GM21526 (cell line): ENCODE data around the gene GRIK5.

Source experiments
- ATAC-seq: cut with Tn5 transposase; IDR thresholded peaks from one replicate; pipeline ENCODE4 v1.9.1; 2021; ENCODE audit warnings: moderate library complexity; ENCODE audit not compliant: unreplicated experiment, low FRiP score

The GRIK5 gene

DNA sequence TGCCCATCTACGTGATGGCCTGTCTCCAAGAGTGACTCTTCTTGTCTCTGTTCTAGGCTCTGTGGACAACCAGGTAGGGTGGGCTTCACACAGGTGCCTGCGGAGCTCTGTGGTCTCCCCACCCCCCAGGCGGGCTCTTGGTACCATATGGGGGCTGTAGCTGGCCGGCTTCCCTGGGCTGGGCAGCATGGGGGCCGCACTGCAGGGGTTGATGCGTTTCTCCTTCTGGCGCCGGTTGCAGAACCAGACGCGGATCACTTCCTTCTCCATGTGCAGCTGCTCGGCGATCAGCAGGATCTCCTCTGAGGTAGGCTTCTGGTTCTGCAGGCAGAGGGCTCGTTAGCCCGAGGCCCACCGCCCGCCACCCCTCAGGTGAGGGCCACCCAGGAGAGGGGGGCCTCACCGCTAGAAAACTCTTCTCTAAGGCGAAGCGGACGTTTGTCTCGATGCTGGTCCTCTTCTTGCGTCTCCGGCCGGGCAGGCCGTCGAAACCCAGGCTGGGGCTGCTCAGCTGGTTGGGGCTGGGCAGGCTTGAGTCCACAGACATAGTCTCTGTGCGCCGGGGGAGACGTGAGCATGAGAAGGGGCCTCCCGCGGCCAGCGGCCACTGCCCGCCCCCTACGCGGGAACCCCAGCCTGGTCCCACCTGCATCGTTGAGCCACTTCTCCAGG is 25.3 kb upstream of the GRIK5 start:
- ATAC-seq: no peak

DNA sequence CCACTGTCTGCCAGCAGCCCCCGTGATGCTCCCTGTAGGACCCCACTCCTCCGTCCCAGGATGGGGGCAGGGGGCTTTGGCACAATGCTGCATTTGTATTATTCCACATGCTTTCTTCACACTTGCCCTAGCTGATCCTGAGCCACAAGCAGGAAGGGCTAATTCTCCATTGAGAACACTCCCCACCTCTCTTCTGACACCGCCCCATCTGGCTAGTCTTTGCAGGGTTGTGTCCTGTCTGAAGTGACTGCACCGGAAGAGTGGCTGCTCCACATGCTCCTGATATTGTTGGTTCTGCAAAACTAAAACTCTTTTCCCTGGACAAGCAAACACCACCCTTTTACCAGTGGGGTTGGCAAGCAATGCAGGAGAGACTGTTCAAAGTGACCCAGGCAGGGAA is 23.9 kb upstream of the GRIK5 start:
- no peak for ATAC-seq

DNA sequence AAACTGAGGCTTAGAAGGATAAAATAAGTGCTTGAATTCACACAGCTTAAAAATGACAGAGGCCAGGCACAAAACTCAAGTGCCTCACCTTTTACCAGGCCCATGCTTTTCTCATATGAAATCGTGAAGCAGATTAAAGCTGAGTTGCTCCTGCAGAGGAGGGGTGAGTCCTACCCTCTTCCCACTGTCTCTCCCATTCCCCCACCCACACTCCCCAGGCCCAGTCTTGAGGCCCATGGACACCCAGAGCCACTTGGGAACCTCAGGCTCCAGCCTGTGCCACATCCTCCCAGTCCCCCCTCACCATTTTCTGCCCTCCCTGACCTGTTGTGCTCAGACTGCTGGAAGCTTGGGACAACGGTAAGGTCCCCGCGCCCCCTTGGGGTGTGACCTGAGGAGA is 23.5 kb upstream of the GRIK5 start:
- no peak for ATAC-seq

DNA sequence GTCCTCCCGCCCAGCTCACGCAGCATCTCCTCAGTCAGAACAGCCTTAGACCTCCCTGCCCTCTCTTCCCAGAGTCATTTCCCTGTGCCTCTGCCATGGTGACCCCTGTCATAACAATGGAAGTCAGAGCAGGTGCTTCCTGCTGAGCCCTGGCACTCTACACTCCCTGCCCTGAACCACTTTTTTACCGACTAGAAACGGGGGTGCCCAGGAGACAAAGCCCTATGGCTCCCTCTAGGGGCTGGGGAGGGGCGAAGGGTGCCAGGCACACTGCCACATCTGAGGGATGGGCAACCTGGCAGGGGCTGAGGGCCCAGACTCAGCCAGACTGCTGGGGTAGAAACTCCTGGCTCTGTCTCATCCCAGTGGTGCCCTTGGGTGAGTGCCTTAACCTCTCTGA is 22.3 kb upstream of the GRIK5 start:
- no peak for ATAC-seq

DNA sequence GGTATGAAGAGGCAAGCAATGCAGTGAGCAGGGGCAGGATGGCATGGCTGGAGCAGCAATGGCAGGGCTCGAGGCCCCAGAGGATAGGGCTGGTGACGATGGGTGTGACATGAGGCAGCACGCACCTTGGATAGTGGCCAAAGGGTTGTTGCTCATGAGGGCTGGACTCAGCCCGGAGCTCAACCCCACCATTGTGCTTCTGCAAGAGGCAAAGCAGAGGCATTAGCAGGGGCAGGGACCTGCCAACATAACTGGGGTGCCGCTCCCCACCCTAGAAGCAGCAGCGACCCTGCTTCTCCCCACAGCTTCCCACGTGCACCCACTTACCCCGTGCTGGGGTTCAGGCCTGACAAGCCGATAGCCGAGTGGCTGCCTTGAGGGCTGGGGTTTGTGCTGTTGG is 21.7 kb upstream of the GRIK5 start:
- no peak for ATAC-seq

DNA sequence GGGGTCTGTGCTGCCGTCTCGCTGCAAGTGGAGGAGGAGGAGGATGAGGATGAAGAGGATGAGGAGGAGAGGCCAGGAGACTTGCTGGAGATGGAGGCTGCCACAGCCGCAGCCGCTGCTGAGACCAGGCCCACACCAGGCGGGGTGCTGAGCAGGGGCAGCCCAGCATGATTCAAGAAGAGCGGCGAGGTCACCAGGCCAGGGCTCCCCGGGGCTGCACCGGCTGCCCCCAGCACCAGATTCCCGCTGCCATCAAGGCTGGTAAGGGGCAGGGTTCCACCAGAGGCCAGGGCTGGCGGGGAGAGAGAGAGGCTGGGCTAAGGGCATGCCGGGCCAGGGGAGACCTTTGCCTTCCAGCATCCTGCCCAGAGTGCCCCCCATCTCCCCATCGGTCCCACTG is 21.3 kb upstream of the GRIK5 start:
- no peak for ATAC-seq

DNA sequence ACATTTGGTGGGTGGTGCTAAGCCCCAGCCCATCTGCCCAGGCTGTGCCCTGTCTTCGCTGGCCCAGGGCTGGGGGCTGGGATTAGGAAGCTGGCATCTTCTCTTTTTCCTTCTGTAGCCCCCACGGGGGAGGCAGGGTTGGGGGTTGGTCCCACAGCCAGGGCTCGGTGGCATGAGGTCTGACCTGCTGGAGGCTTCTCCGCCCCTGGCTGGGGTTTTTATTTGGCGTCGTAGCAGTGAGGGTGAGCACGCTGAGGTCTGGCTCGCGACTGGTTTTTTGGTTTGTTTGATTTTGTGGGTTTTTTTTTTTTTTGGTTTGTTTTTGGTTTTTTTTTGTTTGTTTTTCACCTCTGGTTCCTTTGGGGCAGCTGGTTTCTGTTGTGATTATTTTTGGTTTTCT is 20.7 kb upstream of the GRIK5 start:
- ATAC-seq: no peak

DNA sequence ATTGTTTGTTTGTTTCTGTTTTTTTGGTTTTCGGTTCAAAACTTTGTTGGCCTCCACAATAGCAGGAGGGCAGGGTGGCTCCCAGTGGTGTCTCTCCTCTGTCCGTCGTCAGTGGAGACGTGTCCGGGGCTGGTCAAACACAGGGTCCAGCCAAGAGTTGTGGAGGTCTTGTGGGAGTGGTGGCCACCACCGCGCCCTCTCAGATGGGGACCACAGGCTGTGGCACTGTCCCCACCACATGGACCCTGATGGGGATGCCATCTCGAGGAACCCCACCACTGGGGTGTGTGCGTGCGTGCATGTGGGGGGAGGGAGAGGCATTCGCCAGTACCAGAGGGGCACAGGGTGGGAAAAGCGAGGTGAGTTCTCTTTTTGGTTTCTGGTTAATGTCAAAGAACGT is 19.8 kb upstream of the GRIK5 start:
- no peak for ATAC-seq

DNA sequence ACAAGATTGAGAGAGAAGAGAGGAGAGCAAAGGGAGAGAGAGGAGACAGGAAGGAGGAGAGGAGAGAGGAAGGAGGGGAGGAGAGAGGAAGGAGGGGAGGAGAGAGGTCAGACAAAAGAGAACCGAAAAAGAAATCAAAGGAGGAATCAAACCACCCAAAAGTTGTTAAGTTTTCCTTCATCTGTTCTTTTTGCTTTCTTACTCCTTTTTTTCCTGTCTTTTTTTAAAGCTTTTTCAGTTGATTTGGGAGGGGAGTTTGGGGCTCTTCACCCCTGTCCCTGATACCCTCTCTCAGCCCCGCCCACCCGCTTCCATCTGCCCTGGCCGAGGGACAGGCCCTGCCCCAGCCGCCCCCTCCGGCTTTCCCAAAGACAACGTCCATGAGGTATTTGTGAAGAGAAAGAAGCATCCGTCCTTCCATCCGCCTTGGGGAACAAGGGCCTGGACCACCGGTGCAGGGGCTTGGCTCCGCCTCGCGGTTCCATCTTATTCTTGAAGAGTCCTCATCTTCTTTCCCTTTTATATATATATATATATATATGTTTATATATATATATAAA is 19.3 kb upstream of the GRIK5 start:
- no peak for ATAC-seq

DNA sequence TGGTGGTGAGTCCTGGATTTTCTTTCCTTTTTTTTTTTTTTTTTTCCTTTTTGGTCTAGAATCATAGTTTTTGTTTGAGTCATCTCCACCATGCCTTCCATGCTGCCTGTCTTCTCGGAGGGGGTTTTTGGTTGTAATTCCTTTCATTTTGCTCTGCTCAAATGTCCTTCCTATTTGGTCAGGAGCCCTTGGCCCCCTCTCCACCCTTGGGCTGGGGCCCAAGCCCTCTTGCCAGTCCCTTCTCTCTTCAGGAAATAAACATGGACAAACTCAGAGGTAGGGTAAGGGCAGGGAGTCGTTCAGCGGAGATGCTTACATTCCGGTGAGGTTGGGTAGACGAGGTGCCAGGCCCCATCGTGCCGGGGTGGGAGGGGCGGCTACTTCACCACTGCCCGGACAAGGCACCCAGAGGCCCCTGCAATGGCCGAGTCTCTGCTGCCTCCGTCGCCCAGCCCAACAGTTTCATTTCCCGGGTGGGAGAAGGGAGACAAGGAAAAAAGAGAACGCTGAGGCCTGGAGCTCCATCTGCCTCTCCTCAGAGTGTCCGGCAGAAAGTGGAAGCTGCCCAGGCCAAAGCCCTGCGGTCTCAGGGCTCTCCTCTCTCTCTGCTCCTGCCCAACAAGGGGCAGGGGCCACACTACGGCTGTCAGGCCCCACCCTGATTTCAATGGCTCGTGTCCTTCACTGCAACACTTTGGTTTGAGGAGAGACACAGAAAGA is 18.6 kb upstream of the GRIK5 start:
- ATAC-seq: no peak

DNA sequence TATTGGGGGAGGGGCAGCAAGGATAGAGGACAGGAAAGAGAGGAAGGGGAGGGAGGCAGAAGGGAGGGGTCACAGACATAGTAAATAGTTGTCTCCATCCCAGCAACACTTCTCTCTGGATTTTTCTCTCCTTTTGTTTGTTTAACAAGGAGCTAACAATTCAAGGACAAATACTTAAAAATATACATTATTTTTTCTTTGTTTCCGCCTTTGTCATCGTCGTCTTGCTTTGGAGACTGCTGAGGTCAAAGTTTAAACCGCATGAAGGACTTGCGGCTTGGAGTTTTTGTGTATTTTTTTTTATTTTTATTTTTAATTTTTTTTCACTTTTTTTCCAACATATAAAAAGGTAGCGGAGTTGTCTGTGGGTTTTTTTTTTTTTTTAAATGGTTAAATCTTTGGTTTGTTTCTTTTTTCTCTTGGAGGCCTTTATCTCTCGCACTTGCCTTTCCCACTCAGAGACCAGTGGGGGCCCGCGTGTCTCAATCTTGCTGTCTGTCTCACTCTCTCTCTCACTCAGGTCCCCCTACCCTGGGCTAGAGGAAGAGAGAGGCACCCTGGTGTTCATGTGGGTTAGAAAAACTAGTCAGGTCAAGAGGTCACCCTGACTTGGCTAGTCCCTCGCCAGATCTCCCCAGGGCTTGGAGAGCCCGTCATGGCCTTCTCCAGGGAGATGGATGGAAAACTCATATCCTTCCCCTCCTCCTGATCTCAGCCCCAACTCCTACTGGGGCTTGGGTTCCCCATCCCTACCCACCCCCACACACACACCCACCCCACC is 17.0 kb upstream of the GRIK5 start:
- no peak for ATAC-seq

DNA sequence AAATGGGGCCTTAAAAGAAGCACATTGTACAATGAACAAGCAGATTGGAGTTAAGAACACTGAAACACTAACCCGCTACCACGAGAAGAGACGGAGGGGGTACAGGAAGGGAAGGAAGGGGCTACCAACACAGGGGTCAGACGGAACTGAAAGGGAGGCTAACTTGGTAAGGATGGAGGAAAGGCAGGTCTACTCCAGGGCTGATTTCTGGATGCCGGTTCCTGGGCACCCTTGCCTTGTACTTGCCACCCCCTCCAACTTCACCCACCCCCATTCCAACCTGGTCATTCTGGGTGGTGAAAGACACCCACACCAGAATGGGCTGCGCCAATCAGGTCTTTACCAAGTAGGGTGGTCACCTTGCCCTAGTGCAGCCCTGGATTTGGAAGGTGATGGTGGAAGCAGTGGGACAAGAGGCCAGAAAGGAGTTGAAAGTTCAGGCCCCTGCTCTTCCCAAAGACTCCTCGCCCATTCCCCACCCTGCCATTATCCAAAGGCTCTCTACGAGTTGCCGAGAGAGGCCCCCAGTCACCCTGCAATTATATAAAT is 16.3 kb upstream of the GRIK5 start:
- no peak for ATAC-seq

DNA sequence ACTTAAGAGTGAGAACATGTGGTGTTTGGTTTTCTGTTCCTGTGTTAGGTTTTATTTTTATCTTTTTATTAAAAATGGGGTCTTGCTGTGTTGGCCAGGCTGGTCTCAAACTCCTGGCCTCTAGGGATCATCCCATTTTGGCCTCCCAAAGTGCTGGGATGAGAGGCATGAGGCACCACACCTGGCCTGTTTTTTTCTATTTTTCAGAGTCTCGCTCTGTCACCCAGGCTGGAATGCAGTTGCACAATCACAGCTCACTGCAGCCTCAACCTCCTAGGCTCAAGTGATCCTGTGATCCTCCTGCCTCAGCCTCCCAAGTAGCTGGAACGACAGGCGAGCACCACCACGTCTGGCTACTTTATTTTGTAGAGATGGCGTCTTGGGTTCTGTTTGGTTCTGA is 13.5 kb upstream of the GRIK5 start:
- no peak for ATAC-seq

DNA sequence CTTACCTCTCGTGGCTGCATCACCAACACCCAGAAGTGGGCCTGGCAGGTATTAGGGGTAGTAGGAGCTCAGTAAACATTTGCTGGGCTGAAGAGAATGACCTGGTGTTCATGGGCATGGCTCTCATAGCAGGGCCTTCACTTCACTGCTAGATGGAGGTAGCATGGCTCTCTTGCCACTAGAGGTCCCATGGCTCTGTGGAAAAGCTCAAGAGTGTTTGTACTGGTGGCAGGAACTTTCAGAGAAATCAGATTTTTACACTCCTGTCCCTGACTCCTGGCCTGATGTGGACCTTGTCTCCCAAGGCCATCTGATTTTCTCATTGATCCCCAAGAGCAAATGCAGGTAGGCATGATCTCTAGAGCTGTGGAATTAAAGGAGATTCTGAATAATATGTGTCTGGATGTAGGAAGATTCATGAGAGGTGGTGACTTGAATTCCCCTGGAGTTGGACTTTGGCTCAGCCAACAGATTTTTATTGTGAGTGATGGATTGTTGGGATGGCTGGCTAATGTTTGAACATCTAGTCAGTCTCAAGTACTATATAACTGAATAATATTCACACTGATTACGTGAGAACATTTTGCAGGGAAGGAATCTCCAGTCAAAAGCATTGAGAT is 11.7 kb upstream of the GRIK5 start:
- no peak for ATAC-seq

DNA sequence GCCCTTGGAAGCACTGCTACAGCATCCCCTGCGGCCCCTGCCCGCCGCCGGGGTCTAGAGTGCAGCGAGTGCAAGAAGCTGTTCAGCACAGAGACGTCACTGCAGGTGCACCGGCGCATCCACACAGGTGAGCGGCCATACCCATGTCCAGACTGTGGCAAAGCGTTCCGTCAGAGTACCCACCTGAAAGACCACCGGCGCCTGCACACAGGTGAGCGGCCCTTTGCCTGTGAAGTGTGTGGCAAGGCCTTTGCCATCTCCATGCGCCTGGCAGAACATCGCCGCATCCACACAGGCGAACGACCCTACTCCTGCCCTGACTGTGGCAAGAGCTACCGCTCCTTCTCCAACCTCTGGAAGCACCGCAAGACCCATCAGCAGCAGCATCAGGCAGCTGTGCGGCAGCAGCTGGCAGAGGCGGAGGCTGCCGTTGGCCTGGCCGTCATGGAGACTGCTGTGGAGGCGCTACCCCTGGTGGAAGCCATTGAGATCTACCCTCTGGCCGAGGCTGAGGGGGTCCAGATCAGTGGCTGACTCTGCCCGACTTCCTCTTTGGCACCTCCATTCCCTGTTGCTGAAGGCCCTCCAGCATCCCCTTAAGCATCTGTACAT is 10.9 kb upstream of the GRIK5 start:
- no peak for ATAC-seq

DNA sequence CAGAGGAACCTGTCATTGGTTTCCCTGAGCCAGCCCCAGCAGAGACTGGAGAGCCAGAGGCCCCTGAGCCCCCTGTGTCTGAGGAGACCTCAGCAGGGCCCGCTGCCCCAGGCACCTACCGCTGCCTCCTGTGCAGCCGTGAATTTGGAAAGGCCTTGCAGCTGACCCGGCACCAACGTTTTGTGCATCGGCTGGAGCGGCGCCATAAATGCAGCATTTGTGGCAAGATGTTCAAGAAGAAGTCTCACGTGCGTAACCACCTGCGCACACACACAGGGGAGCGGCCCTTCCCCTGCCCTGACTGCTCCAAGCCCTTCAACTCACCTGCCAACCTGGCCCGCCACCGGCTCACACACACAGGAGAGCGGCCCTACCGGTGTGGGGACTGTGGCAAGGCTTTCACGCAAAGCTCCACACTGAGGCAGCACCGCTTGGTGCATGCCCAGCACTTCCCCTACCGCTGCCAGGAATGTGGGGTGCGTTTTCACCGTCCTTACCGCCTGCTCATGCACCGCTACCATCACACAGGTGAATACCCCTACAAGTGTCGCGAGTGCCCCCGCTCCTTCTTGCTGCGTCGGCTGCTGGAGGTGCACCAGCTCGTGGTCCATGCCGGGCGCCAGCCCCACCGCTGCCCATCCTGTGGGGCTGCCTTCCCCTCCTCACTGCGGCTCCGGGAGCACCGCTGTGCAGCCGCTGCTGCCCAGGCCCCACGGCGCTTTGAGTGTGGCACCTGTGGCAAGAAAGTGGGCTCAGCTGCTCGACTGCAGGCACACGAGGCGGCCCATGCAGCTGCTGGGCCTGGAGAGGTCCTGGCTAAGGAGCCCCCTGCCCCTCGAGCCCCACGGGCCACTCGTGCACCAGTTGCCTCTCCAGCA is 10.1 kb upstream of the GRIK5 start:
- ATAC-seq: no peak

DNA sequence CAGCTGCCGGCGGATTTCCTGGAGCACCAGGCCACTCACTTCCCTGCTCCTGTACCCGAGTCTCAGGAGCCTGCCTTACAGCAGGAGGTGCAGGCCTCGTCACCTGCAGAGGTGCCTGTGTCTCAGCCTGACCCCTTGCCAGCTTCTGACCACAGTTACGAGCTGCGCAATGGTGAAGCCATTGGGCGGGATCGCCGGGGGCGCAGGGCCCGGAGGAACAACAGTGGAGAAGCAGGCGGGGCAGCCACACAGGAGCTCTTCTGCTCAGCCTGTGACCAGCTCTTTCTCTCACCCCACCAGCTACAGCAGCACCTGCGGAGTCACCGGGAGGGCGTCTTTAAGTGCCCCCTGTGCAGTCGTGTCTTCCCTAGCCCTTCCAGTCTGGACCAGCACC is 9.3 kb upstream of the GRIK5 start:
- no peak for ATAC-seq

DNA sequence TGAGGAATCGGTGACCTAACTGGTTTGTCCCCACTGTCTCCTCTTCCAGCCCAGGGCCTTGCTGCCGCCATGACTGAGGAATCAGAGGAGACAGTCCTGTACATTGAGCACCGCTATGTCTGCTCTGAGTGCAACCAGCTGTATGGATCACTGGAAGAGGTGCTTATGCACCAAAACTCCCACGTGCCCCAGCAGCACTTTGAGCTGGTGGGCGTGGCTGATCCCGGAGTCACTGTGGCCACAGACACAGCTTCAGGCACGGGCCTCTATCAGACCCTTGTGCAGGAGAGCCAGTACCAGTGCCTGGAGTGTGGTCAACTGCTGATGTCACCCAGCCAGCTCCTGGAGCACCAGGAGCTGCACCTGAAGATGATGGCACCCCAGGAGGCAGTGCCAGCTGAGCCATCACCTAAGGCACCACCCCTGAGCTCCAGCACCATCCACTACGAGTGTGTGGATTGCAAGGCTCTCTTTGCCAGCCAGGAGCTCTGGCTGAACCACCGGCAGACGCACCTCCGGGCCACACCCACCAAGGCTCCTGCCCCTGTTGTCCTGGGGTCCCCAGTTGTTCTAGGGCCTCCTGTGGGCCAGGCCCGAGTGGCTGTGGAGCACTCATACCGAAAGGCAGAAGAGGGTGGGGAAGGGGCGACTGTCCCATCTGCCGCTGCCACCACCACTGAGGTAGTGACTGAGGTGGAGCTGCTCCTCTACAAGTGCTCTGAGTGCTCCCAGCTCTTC is 8.7 kb upstream of the GRIK5 start:
- ATAC-seq: no peak

DNA sequence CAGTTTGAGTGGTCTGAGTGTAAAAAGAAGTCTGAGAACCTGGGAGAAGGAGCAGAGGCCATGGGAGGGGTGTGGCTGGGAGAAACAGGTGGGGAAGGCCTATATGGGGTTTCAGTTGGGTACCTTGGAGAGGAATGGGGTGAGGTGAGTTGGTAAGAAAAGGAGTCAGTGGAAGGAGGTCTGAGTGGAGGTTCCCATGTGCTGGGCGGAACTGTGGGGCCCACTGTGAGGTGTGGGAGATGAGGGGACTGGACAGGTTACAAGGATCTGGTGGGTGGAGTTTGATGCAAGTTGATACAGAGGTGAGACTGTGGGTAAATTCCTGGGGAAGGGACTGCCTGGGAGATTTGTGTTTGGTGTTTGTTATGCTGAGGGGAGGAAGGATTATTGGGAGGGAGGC is 8.1 kb upstream of the GRIK5 start:
- ATAC-seq: no peak
